ENCODE data around the gene RBM47.
"Not testable (repeated sequence)": the region's sequence is repeated elsewhere in the genome, so short reads cannot be mapped to it uniquely, and the experiment has no call there.

The RBM47 gene

GRCh38 chr4:40547789-40548132, 81.9 kb downstream of the RBM47 start:
- TF ChIP-seq GABPA (IDR thresholded peaks at IDR 0.05; ENCODE audit: low read depth): no peak
- no peak for TF ChIP-seq POLR2AphosphoS5 (IDR thresholded peaks at IDR 0.05; ENCODE audit: low read depth)
- TF ChIP-seq SPI1 (IDR thresholded peaks at IDR 0.05; ENCODE audit: borderline replicate concordance, low read depth): no peak
- TF ChIP-seq REST (IDR thresholded peaks at IDR 0.05; ENCODE audit: insufficient replicate concordance, low read depth): no peak
- TF ChIP-seq CTCF (IDR thresholded peaks at IDR 0.05; ENCODE audit: insufficient read depth, low read length): no peak
- no peak for DNase-seq (ENCODE audit: low read depth in 1 of 2, low spot score in 1 of 2)
- no peaks in the 10 kb centered on the region for H3K27me3 ChIP-seq (ENCODE audit: insufficient read depth, poor library complexity, severe bottlenecking)
- H3K27ac ChIP-seq (replicated peaks): no peak overlapping the region
- no peak overlapping the region for H3K4me3 ChIP-seq (replicated peaks; ENCODE audit: insufficient read depth, low read length)

DNA sequence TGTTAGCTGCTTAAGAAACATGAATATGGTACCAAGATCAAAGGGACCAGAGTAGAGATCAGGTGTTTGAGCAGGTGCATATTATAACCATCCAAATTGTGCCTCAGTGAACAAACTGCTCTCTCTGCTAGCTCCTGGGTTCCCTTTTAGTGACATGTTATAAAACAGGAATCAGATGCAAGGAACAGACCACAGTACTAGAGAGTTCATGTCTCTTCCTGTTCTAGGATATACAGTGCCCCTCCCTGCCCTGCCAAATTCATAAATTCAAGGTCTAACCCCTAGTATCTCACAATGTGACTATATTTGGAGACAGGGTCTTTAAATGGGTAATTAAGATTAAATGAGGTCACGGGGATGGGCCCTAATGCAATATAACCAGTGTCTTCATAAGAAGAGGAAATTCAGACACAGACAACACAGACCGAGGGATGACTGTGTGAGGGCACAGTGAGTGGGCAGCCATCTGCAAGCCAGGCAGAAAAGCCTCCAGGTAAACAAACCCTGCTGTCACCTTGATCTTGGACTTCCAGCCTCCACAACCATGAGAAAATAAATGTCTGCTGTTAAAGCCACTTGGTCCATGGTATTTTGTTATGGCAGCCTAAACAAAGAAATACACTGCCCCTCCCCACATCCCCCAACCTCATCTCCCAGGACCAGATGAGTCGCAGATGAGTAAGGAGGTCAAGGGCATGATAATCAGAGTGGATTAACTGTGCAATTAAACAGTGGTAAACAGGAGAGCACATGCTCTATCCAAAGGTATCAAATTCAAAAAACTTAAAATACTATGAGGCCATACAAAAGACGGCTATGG, 82.5 kb downstream of the RBM47 start:
- peak in 1 of 2 experiments; percentile 31 for DNase-seq (ENCODE audit: low read depth in 1 of 2, low spot score in 1 of 2)
- Histone ChIP-seq H3K4me3 (replicated peaks; ENCODE audit: insufficient read depth, low read length) (no peak overlapping the region), H3K27ac (replicated peaks) (peak overlapping the region; percentile 16), H3K27me3 (ENCODE audit: insufficient read depth, poor library complexity, severe bottlenecking) (no peaks in the 10 kb centered on the region)
- TF ChIP-seq SPI1 (IDR thresholded peaks at IDR 0.05; ENCODE audit: borderline replicate concordance, low read depth) (peak; percentile 47; the same call in 1 of the 2 replicates), REST (IDR thresholded peaks at IDR 0.05; ENCODE audit: insufficient replicate concordance, low read depth) (no peak), CTCF (IDR thresholded peaks at IDR 0.05; ENCODE audit: insufficient read depth, low read length) (no peak), GABPA (IDR thresholded peaks at IDR 0.05; ENCODE audit: low read depth) (no peak)

DNA sequence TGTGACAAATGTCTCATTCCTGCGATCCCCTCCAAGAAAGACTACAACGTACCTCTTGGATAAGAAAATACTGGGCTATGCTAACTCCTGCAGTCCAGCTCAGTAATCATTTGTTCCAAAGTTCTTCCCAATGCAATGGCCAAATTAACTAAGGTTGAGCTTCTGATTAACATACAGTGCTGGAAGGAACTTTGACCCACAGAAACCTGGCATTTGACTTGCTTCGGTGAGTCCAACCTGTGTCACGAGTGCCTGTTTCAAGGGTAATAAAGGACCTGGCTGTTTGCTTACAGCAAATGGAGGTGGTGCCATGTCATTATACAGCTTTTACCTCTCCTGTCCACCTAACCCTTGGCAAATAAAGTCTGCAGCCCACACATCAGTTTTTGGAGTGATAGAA, 83.2 kb downstream of the RBM47 start:
- no peak overlapping the region; the same call in 1 of the 2 replicates for H3K27ac ChIP-seq (replicated peaks)
- H3K27me3 ChIP-seq (ENCODE audit: insufficient read depth, poor library complexity, severe bottlenecking): no peaks in the 10 kb centered on the region
- H3K4me3 ChIP-seq (replicated peaks; ENCODE audit: insufficient read depth, low read length): no peak overlapping the region
- DNase-seq (ENCODE audit: low read depth in 1 of 2, low spot score in 1 of 2): no peak
- no peak for TF ChIP-seq POLR2AphosphoS5 (IDR thresholded peaks at IDR 0.05; ENCODE audit: low read depth)
- no peak for TF ChIP-seq CTCF (IDR thresholded peaks at IDR 0.05; ENCODE audit: insufficient read depth, low read length)
- TF ChIP-seq REST (IDR thresholded peaks at IDR 0.05; ENCODE audit: insufficient replicate concordance, low read depth): no peak
- no peak for TF ChIP-seq GABPA (IDR thresholded peaks at IDR 0.05; ENCODE audit: low read depth)
- no peak for TF ChIP-seq SPI1 (IDR thresholded peaks at IDR 0.05; ENCODE audit: borderline replicate concordance, low read depth)

DNA sequence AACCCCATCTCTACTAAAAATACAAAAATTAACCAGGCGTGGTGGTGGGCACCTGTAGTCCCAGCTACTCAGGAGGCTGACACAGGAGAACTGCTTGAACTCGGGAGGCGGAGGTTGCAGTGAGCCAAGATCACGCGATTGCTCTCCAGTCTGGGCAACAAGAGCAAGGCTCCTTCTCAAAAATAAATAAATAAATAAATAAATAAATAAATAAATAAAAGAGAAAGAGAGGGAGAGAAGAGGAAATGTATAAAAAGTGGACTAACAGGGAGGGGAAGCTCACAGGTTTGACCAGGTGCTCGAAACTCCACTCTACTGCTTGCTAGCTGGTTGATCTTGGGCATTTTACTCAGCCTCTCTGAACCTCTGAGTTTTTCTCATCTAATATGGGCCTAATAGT, 84.2 kb downstream of the RBM47 start:
- H3K27me3 ChIP-seq (ENCODE audit: insufficient read depth, poor library complexity, severe bottlenecking); H3K27ac ChIP-seq (replicated peaks); DNase-seq (ENCODE audit: low read depth in 1 of 2, low spot score in 1 of 2); H3K4me3 ChIP-seq (replicated peaks; ENCODE audit: insufficient read depth, low read length): not testable (repeated sequence)
